DOHH2 (cell line): Measurements from ENCODE around the gene BHLHA15.

Experiments used
- H3F3A ChIP-seq: fragments of 200-600 bp; sonication (generic), shearing (Covaris generic); 2 replicates; pipeline ENCODE4 v1.6.0; 2016; ENCODE audit warnings: antibody characterized with exemption, mild to moderate bottlenecking; ENCODE audit not compliant: control insufficient read depth, insufficient read depth
- H3K27ac ChIP-seq: fragments of 200-600 bp; sonication (generic); 2 replicates; pipeline ENCODE4 v1.5.1; 2014; ENCODE audit warnings: low read depth, mild to moderate bottlenecking, low read length, moderate library complexity
- H3K27me3 ChIP-seq: fragments of 200-600 bp; sonication (generic); 2 replicates; pipeline ENCODE4 v1.6.1; 2014; ENCODE audit warnings: mild to moderate bottlenecking, low read length, mixed read lengths; ENCODE audit not compliant: control insufficient read depth
- H3K36me3 ChIP-seq: fragments of 200-600 bp; sonication (generic); 2 replicates; pipeline ENCODE4 v1.6.1; 2014; ENCODE audit warnings: mild to moderate bottlenecking, low read length, moderate library complexity, mixed read lengths; ENCODE audit not compliant: control insufficient read depth
- H3K4me1 ChIP-seq: fragments of 200-600 bp; sonication (generic); 2 replicates; pipeline ENCODE4 v1.6.1; 2014; ENCODE audit warnings: mild to moderate bottlenecking, low read length, mixed read lengths; ENCODE audit not compliant: control insufficient read depth
- H3K4me2 ChIP-seq: fragments of 200-600 bp; sonication (generic); 2 replicates; pipeline ENCODE4 v1.6.0; 2014; ENCODE audit warnings: mild to moderate bottlenecking, low read length, moderate library complexity
- H3K4me3 ChIP-seq: fragments of 200-600 bp; sonication (generic); 2 replicates; pipeline ENCODE4 v1.5.1; 2014; ENCODE audit warnings: mild to moderate bottlenecking, low read length, mixed read lengths
- H3K79me2 ChIP-seq: fragments of 200-600 bp; sonication (generic); 2 replicates; pipeline ENCODE4 v1.6.1; 2014; ENCODE audit warnings: mild to moderate bottlenecking, low read length, mixed read lengths; ENCODE audit not compliant: control insufficient read depth
- H3K9me2 ChIP-seq: fragments of 200-600 bp; sonication (generic); replicated peaks from 2 replicates; pipeline ENCODE4 v1.6.1; 2014; ENCODE audit warnings: mild to moderate bottlenecking, low read length, mixed read lengths; ENCODE audit not compliant: control insufficient read depth
- H3K9me3 ChIP-seq: fragments of 200-600 bp; sonication (generic); 2 replicates; pipeline ENCODE4 v1.6.1; 2014; ENCODE audit warnings: antibody characterized with exemption, low read length, mixed read lengths; ENCODE audit not compliant: control insufficient read depth, insufficient read depth
- H4K20me1 ChIP-seq: fragments of 200-600 bp; sonication (generic); 2 replicates; pipeline ENCODE4 v1.6.0; 2014; ENCODE audit warnings: low read depth, mild to moderate bottlenecking, antibody characterized with exemption, low read length, moderate library complexity; ENCODE audit not compliant: control insufficient read depth, insufficient read depth
- CTCF ChIP-seq: fragments of 200-600 bp; sonication (generic); IDR thresholded peaks from one replicate; pipeline ENCODE4 v1.5.1; 2014; ENCODE audit warnings: antibody characterized with exemption, mild to moderate bottlenecking, low read depth, low read length; ENCODE audit not compliant: poor library complexity, severe bottlenecking
- EZH2phosphoT487 ChIP-seq: fragments of 200-600 bp; sonication (generic); IDR thresholded peaks from 2 replicates; pipeline ENCODE4 v1.6.1; 2017; ENCODE audit warnings: borderline replicate concordance, mild to moderate bottlenecking, antibody characterized with exemption, low read length, moderate library complexity, mixed read lengths

The BHLHA15 gene

GRCh38 chr7:98177553-98177952, 33.7 kb upstream of the BHLHA15 start:
- no peak overlapping the region for H3K4me3 ChIP-seq
- H3K4me2 ChIP-seq, result no peak overlapping the region
- TF ChIP-seq EZH2phosphoT487 (no peak), CTCF (no peak)
- no peaks in the 10 kb centered on the region for H3K9me3 ChIP-seq
- no peak overlapping the region for H3K27ac ChIP-seq
- no peaks in the 10 kb centered on the region for H3K9me2 ChIP-seq
- H3F3A ChIP-seq, result no peaks in the 10 kb centered on the region
- no peaks in the 10 kb centered on the region for H3K79me2 ChIP-seq
- peaks cover 6% of the 10 kb centered on the region; the same call in 1 of the 2 replicates for H3K36me3 ChIP-seq
- H3K4me1 ChIP-seq, result peaks cover 6% of the 10 kb centered on the region; the same call in 1 of the 2 replicates
- H4K20me1 ChIP-seq, result peaks cover 3% of the 10 kb centered on the region; the same call in 1 of the 2 replicates
- no peaks in the 10 kb centered on the region for H3K27me3 ChIP-seq

GRCh38 chr7:98178321-98178720, 32.9 kb upstream of the BHLHA15 start:
- Histone ChIP-seq H3F3A (no peaks in the 10 kb centered on the region), H3K4me2 (no peak overlapping the region), H3K27me3 (no peaks in the 10 kb centered on the region), H4K20me1 (peaks cover 3% of the 10 kb centered on the region; the same call in 1 of the 2 replicates), H3K27ac (no peak overlapping the region), H3K79me2 (no peaks in the 10 kb centered on the region), H3K4me3 (no peak overlapping the region), H3K9me2 (no peaks in the 10 kb centered on the region), H3K36me3 (peaks cover 6% of the 10 kb centered on the region; the same call in 1 of the 2 replicates), H3K9me3 (no peaks in the 10 kb centered on the region), H3K4me1 (peaks cover 6% of the 10 kb centered on the region; the same call in 1 of the 2 replicates)
- TF ChIP-seq CTCF (no peak), EZH2phosphoT487 (no peak)

GRCh38 chr7:98178762-98179490, 32.3 kb upstream of the BHLHA15 start:
- Histone ChIP-seq H3K9me2 (no peaks in the 10 kb centered on the region), H3K79me2 (no peaks in the 10 kb centered on the region), H4K20me1 (peaks cover 3% of the 10 kb centered on the region; the same call in 1 of the 2 replicates), H3K4me3 (no peak overlapping the region), H3K4me1 (peaks cover 6% of the 10 kb centered on the region; the same call in 1 of the 2 replicates), H3K36me3 (peaks cover 6% of the 10 kb centered on the region; the same call in 1 of the 2 replicates), H3K27ac (no peak overlapping the region; the same call in 1 of the 2 replicates), H3F3A (no peaks in the 10 kb centered on the region), H3K27me3 (no peaks in the 10 kb centered on the region), H3K4me2 (no peak overlapping the region), H3K9me3 (no peaks in the 10 kb centered on the region)
- TF ChIP-seq EZH2phosphoT487, result no peak
- no peak for TF ChIP-seq CTCF
